Measurements from ENCODE around the gene CYP2W1. TPM values are rescaled to one million over a fixed set of nuclear protein-coding genes. Genes with fewer than 3 reads are reported as not detected.
A peak's percentile ranks its signal among the peaks of the same experiment; 100 is the strongest.

CYP2W1 gene
- total RNA-seq, 2 experiments from 2014 or later: not detected

DNA sequence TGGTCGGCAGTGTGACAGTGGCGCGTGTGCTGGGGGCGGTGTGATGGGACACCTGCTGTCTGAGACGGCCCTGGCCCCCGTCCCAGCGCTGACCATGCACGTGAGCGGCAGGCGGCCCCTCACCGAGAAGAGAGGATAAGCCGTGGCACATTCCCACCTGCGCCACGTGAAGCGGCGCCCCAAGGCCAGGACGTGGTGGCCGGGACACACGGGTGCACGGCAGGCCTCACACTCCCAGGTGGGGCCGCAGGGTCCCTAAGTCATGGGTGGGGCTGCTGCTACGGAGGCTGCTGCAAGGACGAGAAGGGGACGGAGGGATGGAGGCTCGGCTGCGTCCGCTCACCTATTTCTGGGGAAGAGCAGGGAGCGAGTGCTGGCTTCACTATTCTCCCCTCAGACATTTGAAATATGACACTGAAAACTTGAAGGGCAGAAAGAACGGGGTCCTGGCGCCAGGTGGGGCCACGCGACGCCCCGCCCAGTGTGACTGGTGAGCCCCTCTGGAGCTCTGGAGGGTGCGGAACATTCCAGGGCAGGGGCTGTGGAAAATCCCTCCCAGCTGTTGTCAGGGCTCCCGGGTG is 7.5 kb downstream of the CYP2W1 start:
- Mint-ChIP-seq H3K9me3 (ENCODE audit: insufficient read depth) (no peaks in the 10 kb centered on the region), H3K27me3 (ENCODE audit: low read depth) (no peaks in the 10 kb centered on the region), H3K36me3 (ENCODE audit: low read depth) (no peaks in the 10 kb centered on the region), H3K4me3 (no peak overlapping the region), H3K4me1 (ENCODE audit: low read depth) (peaks cover 4% of the 10 kb centered on the region), H3K27ac (no peak overlapping the region)
- ATAC-seq (no peak), DNase-seq (no peak)
- ChIA-PET POLR2A (interaction anchor here (1.0 kb wide), 1 partner anchor 15 kb away, joined by 3 read pairs; the partner anchor contains the start of gene COX19), CTCF (interaction anchor here (1.0 to 6.0 kb wide), 2 partner anchors 75 to 185 kb away, joined by 3 to 75 read pairs; no protein-coding TSS in a partner anchor)

DNA sequence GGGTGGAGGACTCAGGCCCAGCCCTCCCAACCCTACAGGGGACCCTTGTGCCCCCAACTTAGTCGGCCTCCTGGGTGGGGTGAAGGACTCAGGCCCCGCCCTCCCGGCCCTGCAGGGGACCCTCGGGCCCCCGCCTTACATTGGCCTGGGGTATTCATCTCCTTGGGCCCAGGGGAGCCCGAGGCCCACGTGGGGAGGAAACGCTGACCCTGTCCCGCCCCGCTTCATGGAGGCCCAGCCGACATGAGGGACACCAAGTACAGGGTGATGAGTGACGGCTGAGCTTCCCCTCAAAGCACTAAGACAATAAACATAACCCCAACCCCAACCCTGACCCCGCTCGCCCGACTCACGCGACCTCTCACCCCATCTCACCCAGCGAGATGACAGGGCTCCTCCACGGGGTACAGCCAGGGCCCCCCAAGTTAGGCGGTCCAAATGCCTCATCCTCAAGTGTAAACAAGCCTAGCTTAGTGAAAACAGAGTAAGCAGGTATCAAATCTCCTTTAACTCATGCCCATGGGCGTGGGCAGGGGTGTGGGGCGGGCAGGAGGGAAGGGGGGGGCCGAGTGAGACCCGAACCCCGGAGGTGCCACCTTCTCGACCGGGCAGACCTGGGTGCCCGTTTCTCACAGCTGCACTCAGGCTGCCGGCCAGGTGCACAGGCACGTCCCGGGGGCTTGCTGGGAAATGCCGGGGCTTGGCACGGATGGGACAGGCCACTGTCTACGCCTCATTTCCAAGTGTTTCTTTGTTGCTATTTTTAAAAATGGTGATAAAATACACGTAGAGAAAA is 8.2 kb downstream of the CYP2W1 start:
- Mint-ChIP-seq H3K9me3 (ENCODE audit: insufficient read depth) (no peaks in the 10 kb centered on the region), H3K27ac (no peak overlapping the region), H3K27me3 (ENCODE audit: low read depth) (no peaks in the 10 kb centered on the region), H3K4me3 (no peak overlapping the region), H3K4me1 (ENCODE audit: low read depth) (peaks cover 4% of the 10 kb centered on the region), H3K36me3 (ENCODE audit: low read depth) (no peaks in the 10 kb centered on the region)
- ChIA-PET POLR2A (interaction anchor here (0.5 to 1.0 kb wide), 2 partner anchors 16 to 183 kb away, joined by 3 to 4 read pairs; partner anchors contain the start of gene COX19), CTCF (interaction anchor here (1.0 to 8.1 kb wide), 4 partner anchors 53 to 184 kb away, joined by 3 to 176 read pairs (median 59); partner anchors contain the start of gene GPR146)
- no peak for DNase-seq
- no peak for ATAC-seq

DNA sequence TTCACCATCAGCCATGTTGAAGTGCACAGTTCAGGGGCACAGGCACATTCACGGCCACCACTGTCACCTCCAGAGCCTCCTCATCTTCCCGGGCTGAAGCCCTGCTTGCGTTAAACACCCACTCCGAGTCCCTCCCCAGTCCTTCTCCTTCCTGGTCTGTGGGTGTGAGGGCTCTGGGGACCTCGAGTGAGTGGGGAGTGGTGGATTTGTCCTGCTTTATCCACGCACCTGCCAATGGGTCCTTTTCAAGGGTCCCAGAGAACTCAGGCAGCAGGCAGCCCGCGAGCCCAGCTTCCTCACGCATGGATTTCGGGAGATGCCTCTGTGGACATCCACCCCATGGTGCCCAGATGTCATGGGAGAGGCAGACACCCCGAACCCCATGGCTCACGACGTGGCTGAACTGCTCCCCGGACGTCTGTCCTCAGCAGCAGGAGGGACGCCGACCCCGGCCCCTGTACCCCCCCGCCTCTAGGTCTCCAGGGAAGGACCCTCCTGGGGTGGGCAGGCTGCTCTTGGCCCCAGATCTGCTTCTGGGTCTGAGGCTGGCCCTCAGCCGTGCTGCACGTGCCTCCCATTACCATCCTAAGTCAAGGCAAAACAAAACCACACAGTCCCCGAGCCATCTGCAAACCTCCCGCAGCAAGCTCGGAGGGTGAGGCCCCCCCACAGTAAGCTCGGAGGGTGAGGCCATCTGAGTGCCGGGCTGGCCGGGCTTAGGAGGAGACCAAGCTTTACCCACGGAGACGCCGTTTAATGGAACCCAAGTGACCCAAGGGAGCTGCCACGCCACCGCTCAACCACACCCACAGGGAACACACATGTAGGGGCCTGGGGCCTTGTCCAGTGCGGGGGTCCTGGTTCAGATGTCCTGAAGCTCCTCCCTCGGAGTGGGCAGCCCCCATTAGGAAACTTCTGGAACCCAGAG is 9.0 kb downstream of the CYP2W1 start:
- Mint-ChIP-seq H3K4me3 (no peak overlapping the region), H3K27me3 (ENCODE audit: low read depth) (no peaks in the 10 kb centered on the region), H3K27ac (no peak overlapping the region), H3K36me3 (ENCODE audit: low read depth) (no peaks in the 10 kb centered on the region), H3K9me3 (ENCODE audit: insufficient read depth) (no peaks in the 10 kb centered on the region), H3K4me1 (ENCODE audit: low read depth) (peaks cover 4% of the 10 kb centered on the region)
- ATAC-seq (no peak), DNase-seq (no peak)
- ChIA-PET CTCF (interaction anchor here (0.7 to 8.1 kb wide), 31 partner anchors 10 to 201 kb away, joined by 3 to 176 read pairs (median 10); partner anchors contain the start of genes COX19, CYP2W1, GPER1 and GPR146), POLR2A (interaction anchor here (0.5 to 1.7 kb wide), 2 partner anchors 17 to 182 kb away, joined by 4 to 9 read pairs; partner anchors contain the start of gene COX19)

DNA sequence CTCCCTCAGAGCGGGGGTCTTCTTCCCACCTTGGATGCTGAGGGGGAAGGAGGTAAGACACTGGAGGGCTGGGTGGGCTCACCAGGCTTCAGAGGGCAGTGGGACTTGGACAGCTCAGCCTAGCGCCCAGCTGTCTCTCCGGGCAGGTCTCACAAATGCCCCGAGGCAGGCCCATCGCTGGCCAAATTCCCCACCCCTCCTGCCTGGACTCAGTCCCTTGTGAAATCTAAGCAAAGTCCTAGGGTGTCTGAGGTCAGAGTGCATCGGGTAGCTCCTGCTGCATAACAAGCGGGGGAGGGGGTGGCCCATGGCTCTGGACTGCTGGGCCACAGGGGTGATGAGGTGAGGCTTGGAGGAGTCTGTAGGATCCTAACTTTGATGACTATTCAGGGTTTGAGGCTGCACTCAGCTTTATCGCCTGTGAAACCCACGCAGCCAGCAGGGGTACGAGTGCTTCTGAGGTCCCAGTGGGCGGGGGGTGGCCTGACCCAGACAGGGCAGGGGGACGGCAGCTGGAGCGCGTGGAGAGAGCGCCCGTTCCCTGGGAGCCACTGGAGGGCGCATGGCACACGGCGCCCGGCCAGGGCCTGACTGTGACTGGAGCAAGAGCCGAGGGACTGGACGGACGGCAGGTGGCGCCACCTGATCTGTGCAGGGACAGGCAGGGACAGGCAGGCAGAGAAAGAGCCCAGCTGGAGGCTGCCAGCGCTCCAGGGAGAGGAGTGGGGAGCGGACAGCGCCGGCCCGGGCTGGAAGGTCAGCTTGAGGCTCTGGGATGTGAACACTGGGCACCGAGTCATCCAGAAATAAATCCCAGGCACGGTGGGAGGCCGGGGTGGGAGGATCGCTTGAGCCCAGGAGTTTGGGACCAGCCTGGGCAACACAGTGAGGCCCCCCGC is 10.0 kb downstream of the CYP2W1 start:
- H3K9me3 Mint-ChIP-seq (ENCODE audit: insufficient read depth): no peaks in the 10 kb centered on the region
- DNase-seq (peak; percentile 96), ATAC-seq (peak; percentile 99)
- POLR2A ChIA-PET: interaction anchor here (0.7 to 1.7 kb wide), 3 partner anchors 18 to 72 kb away, joined by 3 to 9 read pairs (median 4); partner anchors contain the start of gene COX19
- H3K4me1 Mint-ChIP-seq (ENCODE audit: low read depth): peaks cover 4% of the 10 kb centered on the region
- peak overlapping the region; percentile 57 for H3K27ac Mint-ChIP-seq
- no peak overlapping the region for H3K4me3 Mint-ChIP-seq
- CTCF ChIA-PET: interaction anchor here (0.7 to 8.1 kb wide), 54 partner anchors 8 to 200 kb away, joined by 3 to 176 read pairs (median 4); partner anchors contain the start of genes COX19, CYP2W1, GPER1 and GPR146
- no peaks in the 10 kb centered on the region for H3K27me3 Mint-ChIP-seq (ENCODE audit: low read depth)
- H3K36me3 Mint-ChIP-seq (ENCODE audit: low read depth): no peaks in the 10 kb centered on the region

DNA sequence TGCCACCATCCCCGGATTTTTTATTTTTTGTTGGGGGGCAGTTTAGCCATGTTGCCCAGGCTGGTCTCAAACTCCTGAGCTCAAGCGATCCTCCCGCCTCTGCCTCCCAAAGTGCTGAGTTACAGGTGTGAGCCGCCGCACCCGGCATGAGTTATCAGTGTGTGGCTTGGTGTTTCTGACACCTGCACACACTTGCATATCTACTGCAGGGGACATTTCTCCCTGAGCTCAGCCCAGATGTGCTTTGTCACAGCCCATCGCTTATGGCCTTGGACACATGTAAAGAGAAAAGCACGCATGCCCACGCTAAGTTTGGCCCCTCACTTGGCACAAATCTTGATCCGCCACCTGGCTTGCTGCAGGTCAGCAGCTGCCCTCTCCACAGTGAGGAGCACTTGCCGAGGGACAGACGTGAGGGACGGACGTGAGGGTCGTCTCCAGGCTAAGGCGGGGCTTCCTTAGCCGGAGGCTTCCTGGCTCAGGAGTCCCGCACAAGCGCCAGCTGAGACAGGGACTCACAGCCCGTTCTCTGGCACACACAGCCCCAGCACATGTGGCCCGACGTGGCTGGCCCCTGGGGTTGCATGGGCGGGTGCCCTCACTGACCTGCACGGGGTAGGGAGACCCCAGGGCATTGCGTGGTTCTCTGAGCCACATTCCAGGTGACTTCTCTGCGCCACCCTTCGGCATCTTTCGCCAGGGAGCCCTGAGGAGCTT is 11.8 kb downstream of the CYP2W1 start:
- H3K4me1 Mint-ChIP-seq (ENCODE audit: low read depth): peaks cover 4% of the 10 kb centered on the region
- ChIA-PET CTCF (interaction anchor here (1.2 to 8.1 kb wide), 11 partner anchors 10 to 198 kb away, joined by 3 to 176 read pairs (median 19); partner anchors contain the start of gene GPR146), POLR2A (no interaction called here)
- DNase-seq (no peak), ATAC-seq (no peak)
- H3K36me3 Mint-ChIP-seq (ENCODE audit: low read depth): no peaks in the 10 kb centered on the region
- H3K27me3 Mint-ChIP-seq (ENCODE audit: low read depth): no peaks in the 10 kb centered on the region
- H3K4me3 Mint-ChIP-seq: no peak overlapping the region
- no peaks in the 10 kb centered on the region for H3K9me3 Mint-ChIP-seq (ENCODE audit: insufficient read depth)
- H3K27ac Mint-ChIP-seq: peak overlapping the region; percentile 15

DNA sequence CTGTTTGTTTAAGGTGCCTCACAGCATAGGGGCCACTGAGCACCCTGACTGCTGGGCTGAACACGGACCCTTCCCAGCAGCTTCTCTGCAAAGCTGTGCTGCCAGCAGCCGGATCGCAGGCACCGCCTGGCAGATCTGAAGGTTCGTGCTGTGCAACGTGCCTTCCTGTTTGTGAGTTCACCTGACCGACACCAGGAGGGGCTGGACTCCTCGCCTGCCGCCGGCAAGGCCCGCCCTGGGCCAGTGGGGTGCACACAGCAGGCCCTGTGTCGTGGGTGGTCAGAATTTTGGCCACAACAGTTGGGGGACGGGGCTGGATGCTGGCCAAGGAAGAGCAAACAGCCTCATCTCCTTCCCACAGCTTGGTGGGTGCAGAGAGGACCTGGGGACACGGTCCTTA is 12.6 kb downstream of the CYP2W1 start:
- H3K27me3 Mint-ChIP-seq (ENCODE audit: low read depth): no peaks in the 10 kb centered on the region
- no peaks in the 10 kb centered on the region for H3K36me3 Mint-ChIP-seq (ENCODE audit: low read depth)
- ATAC-seq (no peak), DNase-seq (no peak)
- peaks cover 4% of the 10 kb centered on the region for H3K4me1 Mint-ChIP-seq (ENCODE audit: low read depth)
- no peak overlapping the region for H3K4me3 Mint-ChIP-seq
- H3K9me3 Mint-ChIP-seq (ENCODE audit: insufficient read depth): no peaks in the 10 kb centered on the region
- ChIA-PET POLR2A (no interaction called here), CTCF (interaction anchor here (4.3 to 8.1 kb wide), 3 partner anchors 49 to 180 kb away, joined by 43 to 176 read pairs (median 75); partner anchors contain the start of gene GPR146)
- no peak overlapping the region for H3K27ac Mint-ChIP-seq

DNA sequence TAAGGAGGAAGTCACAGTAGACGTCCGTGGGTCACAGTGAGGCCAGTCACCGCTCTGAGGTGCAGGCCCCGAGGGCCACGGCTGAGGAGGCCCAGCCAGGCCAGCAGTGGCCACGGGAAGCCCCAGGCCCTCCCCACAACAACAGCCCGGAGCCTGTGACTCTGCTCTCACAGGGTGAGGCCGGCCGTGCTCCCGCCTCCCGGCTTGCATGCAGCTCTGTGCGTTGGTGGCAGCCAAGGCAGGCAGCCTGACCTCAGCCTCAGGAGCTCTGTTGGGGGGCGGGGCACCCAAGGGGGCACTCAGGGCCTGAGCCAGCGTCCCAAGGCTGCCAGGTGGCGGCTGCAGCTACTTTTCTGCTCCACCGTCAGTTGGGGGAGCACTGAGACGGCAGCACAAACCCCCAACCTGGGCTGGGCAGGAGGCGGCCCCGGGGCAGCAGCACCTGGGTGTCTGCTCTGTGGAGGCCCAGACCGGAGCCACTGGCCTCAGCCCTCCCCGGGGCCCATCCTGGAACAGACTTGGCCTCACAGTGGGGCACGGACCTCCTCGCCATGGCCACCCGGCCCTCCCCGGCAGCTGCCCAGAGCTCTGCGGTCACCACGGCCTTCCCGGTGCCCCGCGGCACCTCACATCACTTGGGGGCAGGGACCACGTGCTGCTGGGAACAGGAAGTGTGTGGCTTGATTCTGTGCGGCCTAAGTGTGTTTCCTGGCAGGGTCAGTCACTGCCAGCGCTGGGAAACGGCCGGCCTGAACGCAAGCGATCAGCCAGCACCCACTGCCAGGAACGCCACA is 13.3 kb downstream of the CYP2W1 start:
- Mint-ChIP-seq H3K9me3 (ENCODE audit: insufficient read depth) (no peaks in the 10 kb centered on the region), H3K27me3 (ENCODE audit: low read depth) (no peaks in the 10 kb centered on the region), H3K27ac (no peak overlapping the region), H3K4me3 (no peak overlapping the region), H3K36me3 (ENCODE audit: low read depth) (no peaks in the 10 kb centered on the region), H3K4me1 (ENCODE audit: low read depth) (peaks cover 4% of the 10 kb centered on the region)
- ATAC-seq (no peak), DNase-seq (no peak)
- CTCF ChIA-PET: interaction anchor here (6.0 to 8.1 kb wide), 2 partner anchors 69 to 179 kb away, joined by 75 to 176 read pairs; no protein-coding TSS in a partner anchor
- POLR2A ChIA-PET: interaction anchor here (0.6 kb wide), 1 partner anchor 223 kb away, joined by 3 read pairs; no protein-coding TSS in a partner anchor

DNA sequence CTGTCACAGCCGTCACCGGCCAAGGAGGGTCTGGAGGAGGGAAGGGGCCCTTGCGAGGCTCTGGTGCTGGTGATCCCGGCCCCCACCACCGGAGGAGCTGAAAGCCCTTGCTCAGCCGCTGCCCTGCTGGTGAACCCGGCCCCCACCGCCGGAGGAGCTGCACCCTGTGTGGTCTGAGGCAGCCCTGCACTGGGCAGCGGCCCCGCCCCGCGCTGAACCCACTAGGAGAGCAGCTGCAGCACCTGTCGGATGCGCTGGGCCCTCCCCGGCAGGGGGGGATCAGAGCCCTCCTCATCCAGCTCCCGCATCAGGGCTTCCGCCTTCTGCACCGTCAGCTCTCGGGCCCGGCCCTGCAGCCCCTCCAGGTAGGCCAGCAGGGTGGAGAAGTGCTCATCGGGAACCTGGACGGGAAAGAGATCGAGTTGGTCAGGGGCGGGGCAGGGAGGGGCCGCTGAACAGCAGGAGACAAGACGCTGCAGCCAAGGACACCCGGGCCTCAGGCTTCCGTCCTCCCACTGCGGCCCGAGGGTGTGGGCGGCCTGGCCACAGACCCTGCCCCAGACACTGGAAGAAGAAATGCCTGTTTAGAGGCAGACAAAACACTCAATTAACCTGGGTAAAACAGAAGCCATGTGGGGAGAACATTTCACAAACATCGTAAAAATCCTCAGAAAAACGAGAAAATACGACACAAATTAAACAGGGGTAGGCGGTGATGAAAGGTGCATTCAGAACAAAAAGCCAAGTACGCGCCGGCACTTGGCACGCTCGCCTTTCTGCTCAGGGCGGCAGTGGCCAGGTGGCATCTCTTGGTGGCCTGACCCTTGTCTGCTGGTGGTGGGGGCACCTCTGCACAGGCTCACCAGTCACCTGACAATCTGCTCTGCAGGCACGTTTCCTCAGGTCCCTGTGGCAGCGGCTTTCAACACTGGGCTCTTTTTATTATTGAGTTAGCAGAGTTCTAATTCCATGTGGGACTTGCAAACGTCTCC is 14.7 kb downstream of the CYP2W1 start:
- CTCF ChIA-PET: interaction anchor here (1.4 to 8.1 kb wide), 2 partner anchors 68 to 178 kb away, joined by 3 to 176 read pairs; no protein-coding TSS in a partner anchor
- H3K27ac Mint-ChIP-seq: no peak overlapping the region
- DNase-seq: no peak
- H3K36me3 Mint-ChIP-seq (ENCODE audit: low read depth): no peaks in the 10 kb centered on the region
- ATAC-seq: no peak
- POLR2A ChIA-PET: no interaction called here
- H3K4me3 Mint-ChIP-seq: no peak overlapping the region
- peaks cover 4% of the 10 kb centered on the region for H3K4me1 Mint-ChIP-seq (ENCODE audit: low read depth)
- no peaks in the 10 kb centered on the region for H3K27me3 Mint-ChIP-seq (ENCODE audit: low read depth)
- no peaks in the 10 kb centered on the region for H3K9me3 Mint-ChIP-seq (ENCODE audit: insufficient read depth)
